ENCODE results near the gene GTF3A. TPM values are rescaled to one million over a fixed set of nuclear protein-coding genes. Genes with fewer than 3 reads are reported as not detected.

GTF3A gene
- total and polyA plus RNA-seq, 2 of the 4 experiments (the other 2 are of a cell fraction): 74.1 to 116 TPM

- TF ChIP-seq CTCF (conservative IDR thresholded peaks at IDR 0.05; ENCODE audit: low read depth, low read length) (peak; percentile 75), FOS (IDR thresholded peaks at IDR 0.05; ENCODE audit: low read depth, low read length) (no peak)
Measured at GRCh38 chr13:27375686-27376326, 48.6 kb upstream of the GTF3A start (continued).

- no peak overlapping the region for H3K27ac ChIP-seq (ENCODE audit: insufficient read depth, low read length)
- no peaks in the 10 kb centered on the region for H3K9me1 ChIP-seq (ENCODE audit: insufficient read depth, low read length)
- WGBS, 2 experiments (ENCODE audit: extremely low coverage in 2 of 2, insufficient read length in 1 of 2): no CpG with 5 or more reads among the region's 4 CpGs
- TF ChIP-seq USF2 (IDR thresholded peaks at IDR 0.05; ENCODE audit: low read depth, low read length) (no peak), NFE2L2 (IDR thresholded peaks at IDR 0.05; ENCODE audit: low read depth, low read length) (no peak), POLR2A (IDR thresholded peaks at IDR 0.05; ENCODE audit: low read depth, low read length) (no peak), FOS (IDR thresholded peaks at IDR 0.05; ENCODE audit: low read depth, low read length) (no peak), CHD1 (IDR thresholded peaks at IDR 0.05; ENCODE audit: low read depth, low read length) (no peak), RFX5 (IDR thresholded peaks at IDR 0.05; ENCODE audit: low read depth, low read length) (no peak)
- H3K4me3 ChIP-seq (ENCODE audit: insufficient read depth, low read depth, low read length): no peak overlapping the region
- H3K4ac ChIP-seq (ENCODE audit: low read depth, low read length): no peak overlapping the region
- no peak overlapping the region for H3K23ac ChIP-seq (ENCODE audit: low read depth, low read length)
- peaks cover 19% of the 10 kb centered on the region for H3K27me3 ChIP-seq (ENCODE audit: control insufficient read depth, insufficient read depth, low read length)
- no peak overlapping the region for H3K9ac ChIP-seq (ENCODE audit: low read depth, low read length)
- intact Hi-C loops (cut with micrococcal nuclease): loop anchor here (10.0 kb wide), 2 partner anchors 246 to 576 kb away; partner anchors contain the start of genes LNX2 and POLR1D
- H3K18ac ChIP-seq (ENCODE audit: low read depth, low read length): no peak overlapping the region
- dilution Hi-C loops (cut with HindIII; ENCODE audit: low sequenced_read_pairs, unreplicated experiment): no loop called here
- H3K56ac ChIP-seq (ENCODE audit: extremely low read depth, insufficient read depth, low read length): no peak overlapping the region
- in situ Hi-C loops (cut with MboI; ENCODE audit: low sequenced_read_pairs): loop anchor here (5.0 to 10.0 kb wide), 2 partner anchors 146 to 448 kb away; no protein-coding TSS in a partner anchor
- no peaks in the 10 kb centered on the region for H3K79me1 ChIP-seq (ENCODE audit: low read depth in 1 of 2, low read length in 2 of 2)
- H4K5ac ChIP-seq (ENCODE audit: low read depth, low read length): no peak overlapping the region
- no peaks in the 10 kb centered on the region for H4K20me1 ChIP-seq (ENCODE audit: insufficient read depth, low read length)
- H2BK20ac ChIP-seq (ENCODE audit: low read depth, low read length): no peak overlapping the region
- no peak overlapping the region for H4K8ac ChIP-seq (ENCODE audit: low read depth in 2 of 2, low read length in 2 of 2)
- DNase-seq (no peak), ATAC-seq (ENCODE audit: low read depth) (0 out of 2 replicates have a peak, but pooled peaks have one; percentile 8)
- no peak overlapping the region for H4K91ac ChIP-seq (ENCODE audit: insufficient read depth, low read depth, low read length)
- CTCF ChIA-PET: interaction anchor here (1.1 to 2.5 kb wide), 2 partner anchors 10 to 447 kb away, joined by 4 to 14 read pairs; no protein-coding TSS in a partner anchor
- H3K36me3 ChIP-seq (ENCODE audit: control insufficient read depth, insufficient read depth, low read length): no peaks in the 10 kb centered on the region
- BruUV-seq (replicated peaks): no TSS peak
- H2BK5ac ChIP-seq (ENCODE audit: low read depth, low read length, poor library complexity, severe bottlenecking): no peak overlapping the region
- no peak overlapping the region for H2BK120ac ChIP-seq (ENCODE audit: low read depth, low read length)
- H2AK5ac ChIP-seq (ENCODE audit: low read depth, low read length): no peak overlapping the region
- H3K14ac ChIP-seq (replicated peaks; ENCODE audit: low read depth, low read length): no peak overlapping the region
- no peak overlapping the region for H2BK15ac ChIP-seq (ENCODE audit: low read depth, low read length)
- no peak overlapping the region for H3K4me2 ChIP-seq (ENCODE audit: low read depth, low read length)
- no peaks in the 10 kb centered on the region for H3K9me3 ChIP-seq (ENCODE audit: control insufficient read depth, insufficient read depth, low read length)
- H2AFZ ChIP-seq (replicated peaks; ENCODE audit: low read length, poor library complexity): no peak overlapping the region
- no peaks in the 10 kb centered on the region for H3K4me1 ChIP-seq (ENCODE audit: control insufficient read depth, insufficient read depth, low read length)
- POLR2A ChIA-PET (ENCODE audit: unreplicated experiment): interaction anchor here (0.6 kb wide), 1 partner anchor 112 kb away, joined by 7 read pairs; no protein-coding TSS in a partner anchor
- H2AK9ac ChIP-seq (replicated peaks; ENCODE audit: low read depth, low read length, poor library complexity): no peak overlapping the region
Measured at GRCh38 chr13:27379126-27379525, 45.3 kb upstream of the GTF3A start.

All from IMR-90 (cell line).